Stimulated activated naive CD4-positive, alpha-beta T cell (primary cell): ENCODE data around the gene MASP2.
"Not testable (repeated sequence)": the region's sequence is repeated elsewhere in the genome, so short reads cannot be mapped to it uniquely, and the experiment has no call there.

Experiments used
- DNase-seq, 6 experiments: peaks; one replicate each; lab custom pipeline; 2025; lab: John Stamatoyannopoulos, UW

MASP2 gene

DNA sequence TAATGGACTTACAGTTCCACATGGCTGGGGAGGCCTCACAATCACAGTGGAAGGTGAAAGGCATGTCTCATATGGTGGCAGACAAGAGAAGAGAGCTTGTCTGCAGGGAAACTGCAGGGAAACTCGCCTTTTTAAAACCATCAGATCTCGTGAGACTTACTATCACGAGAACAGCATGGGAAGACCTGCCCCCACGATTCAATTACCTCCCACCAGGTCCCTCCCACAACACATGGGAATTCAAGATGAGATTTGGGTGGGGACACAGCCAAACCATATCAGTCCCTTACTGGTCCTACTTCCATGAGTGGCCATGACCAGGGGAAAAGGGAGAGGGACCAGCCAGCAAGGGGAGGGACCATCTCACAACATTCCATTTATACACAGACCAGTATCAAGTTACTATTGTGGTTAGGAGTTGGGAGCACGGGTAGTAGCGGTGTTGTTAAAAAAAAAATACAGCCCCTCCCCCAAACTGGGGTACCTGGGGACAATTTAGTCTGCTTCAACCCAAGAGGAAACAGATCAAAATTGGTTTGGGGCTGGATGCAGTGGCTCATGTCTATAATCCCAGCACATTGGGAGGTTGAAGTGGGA, 57.0 kb downstream of the MASP2 start:
- DNase-seq, result not testable (repeated sequence)

DNA sequence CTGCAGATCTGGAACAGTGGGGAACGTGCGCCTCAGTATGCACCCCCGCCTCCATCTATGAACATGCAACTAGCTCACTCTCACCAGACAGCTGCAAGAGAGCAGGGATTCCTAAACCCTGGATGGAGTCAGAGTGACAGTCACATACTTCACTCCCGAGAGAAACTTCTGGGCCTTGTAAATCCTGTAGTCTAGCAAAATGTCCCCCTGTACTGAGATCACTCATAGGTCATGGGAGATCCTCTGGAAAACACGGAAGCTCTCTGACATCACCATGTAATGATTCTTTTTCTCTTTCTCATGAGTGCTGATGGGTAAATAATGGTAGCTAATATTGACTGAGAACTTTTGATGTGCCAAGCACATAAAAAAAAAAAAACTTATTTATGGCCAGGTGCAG, 57.9 kb downstream of the MASP2 start:
- DNase-seq, result no peak

DNA sequence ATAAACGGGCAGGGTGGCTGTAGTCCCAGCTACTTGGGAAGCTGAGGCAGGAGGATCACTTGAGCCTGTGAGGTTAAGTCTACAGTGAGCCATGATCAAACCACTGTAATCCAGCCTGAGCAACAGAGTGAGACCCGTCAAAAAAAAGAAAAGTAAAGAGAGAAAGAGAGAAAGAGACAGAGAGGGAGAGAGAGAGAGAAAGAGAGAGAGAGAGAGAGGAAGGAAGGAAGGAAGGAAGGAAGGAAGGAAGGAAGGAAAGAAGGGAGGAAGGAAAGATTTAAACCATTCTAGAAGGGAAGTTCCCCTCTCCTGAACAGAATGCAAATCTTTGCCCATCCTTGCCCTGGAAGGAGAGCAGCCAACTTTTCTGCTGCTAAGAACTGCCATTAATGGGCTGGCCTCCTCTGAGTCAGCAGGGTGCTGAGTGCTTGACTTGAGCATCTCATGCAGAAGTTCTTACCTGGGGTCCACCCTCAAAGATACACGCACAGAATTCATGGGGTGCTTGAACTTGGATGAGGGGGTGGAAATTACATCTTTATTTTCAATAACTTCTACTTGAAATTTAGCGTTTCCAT, 59.1 kb downstream of the MASP2 start:
- DNase-seq, result no peak

DNA sequence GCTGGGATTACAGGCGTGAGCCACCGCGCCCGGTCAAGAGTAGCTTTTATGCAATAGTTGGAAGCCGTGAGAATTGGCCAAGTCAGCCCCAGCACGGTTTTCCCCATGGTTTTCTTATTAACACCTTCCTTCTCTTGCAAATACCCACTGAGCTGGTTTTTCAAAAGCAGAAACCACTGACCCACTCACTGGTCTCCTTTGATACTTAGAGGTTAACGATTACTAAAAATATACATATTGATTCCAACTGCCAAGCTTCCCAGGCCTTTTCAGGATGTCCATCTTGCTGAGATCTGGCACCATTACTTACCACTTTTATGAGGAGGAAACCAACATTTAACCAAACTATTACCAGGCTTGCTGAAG, 60.5 kb downstream of the MASP2 start:
- no peak for DNase-seq

DNA sequence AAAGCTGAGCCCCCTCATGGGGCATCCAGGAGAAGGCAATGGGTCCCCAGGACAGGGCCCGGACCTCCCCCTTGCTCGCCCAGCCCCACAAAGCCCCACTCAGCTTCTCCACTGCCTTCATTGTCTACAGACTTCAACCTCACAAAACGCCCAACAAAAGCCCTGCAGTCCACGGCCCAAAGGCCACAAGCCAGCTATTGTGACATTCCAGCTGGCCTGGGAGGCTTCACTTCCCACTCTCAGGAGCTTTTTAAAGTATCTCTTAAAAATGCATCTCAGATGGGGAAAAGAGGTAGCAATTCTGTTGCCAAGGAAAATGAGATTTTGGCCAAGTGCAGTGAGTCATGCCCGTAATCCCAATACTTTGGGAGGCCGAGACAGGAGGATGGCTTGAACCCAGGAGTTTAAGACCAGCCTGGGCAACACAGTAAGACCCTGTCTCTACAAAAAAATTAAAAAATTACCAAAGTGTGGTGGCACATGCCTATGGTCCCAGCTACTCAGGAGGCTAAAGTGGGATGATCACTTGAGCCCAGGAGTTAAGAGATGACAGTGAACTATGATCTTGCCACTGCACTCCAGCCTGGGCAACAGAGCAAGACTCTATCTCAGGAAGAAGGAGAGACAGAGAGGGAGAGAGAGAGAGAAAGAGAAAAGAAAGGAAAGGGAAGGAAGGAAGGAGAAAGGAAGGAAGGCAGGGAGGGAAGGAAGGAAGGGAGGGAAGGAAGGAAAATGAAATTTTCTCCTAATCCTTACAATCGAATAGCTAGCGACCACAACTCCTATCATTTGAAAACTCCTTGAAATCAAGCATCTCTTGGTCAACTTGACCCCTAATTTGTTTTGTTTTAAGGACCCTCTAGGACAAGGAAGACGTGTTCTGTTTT, 66.0 kb downstream of the MASP2 start:
- no peak for DNase-seq

DNA sequence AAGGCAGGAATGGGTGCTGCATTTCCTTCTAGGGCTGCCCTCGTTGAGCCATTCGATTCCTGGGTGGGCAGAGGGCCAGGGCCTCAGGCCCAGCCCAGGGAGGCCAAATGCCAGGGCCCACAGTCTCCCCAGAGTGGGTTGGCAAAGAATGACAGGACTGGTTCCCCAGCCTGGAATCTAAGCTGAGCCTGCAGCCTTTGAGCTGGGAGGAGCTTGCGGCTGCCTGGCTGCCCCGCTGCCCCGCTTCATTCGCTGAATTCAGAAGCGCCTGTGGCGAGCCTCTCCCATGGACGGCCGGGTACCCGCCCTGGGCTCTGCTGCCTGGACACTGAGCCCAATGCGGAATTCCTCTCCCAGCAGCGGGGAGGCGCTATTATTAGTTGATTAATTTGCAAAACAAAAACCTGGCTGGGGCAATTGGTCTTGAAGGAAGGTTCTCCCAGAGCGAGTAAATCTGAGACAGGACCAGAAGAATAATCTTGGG, 66.9 kb downstream of the MASP2 start:
- DNase-seq, result no peak

DNA sequence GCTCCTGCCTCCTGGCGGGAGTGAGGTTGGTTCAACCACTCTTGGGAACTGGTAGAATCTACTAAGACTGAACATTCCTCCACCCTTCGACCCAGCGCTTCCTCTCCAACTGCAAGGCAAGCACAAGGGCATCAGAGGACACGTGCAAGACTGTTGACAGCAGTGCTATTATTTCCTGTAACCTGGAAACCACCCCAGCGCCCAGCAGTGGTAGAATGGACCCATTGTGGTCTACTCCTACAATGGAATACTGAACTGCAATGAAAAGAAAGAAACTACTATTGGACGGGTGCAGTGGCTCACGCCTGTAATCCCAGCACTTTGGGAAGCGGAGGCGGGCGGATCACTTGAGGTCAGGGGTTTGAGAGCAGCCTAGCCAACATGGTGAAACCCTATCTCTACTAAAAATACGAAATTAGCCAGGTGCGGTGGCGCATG, 67.5 kb downstream of the MASP2 start:
- no peak for DNase-seq

DNA sequence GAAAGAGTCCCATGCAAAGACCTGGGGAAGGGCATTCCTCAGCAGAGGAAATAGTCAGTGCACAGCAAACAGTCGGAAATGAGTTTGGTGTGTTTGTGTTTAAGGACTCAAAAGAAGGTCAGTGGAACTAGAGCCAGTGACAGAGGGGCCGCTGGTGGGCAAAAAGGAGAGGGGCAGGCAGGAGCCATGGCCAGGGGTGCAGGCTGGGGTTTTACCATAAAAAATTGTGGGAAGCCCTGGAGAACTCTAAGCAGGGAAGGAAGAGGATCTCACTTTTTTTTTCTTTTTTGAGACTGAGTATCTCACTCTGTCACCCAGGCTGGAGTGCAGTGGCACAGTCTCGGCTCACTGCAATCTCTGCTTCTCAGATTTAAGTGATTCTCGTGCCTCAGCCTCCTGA, 68.3 kb downstream of the MASP2 start:
- no peak for DNase-seq
